C4-2B (cell line): Measurements from ENCODE around the gene FCRL4.

Experiments
- ZFX ChIP-seq: fragments of 450-650 bp; IDR thresholded peaks from 2 replicates; pipeline ENCODE4 v1.6.1; 2017
- TF ChIP-seq, protein P1 (sequence below): fragments of 450-650 bp; conservative IDR thresholded peaks from 2 replicates; pipeline ENCODE4 v1.5.1; 2017; ENCODE audit warnings: mild to moderate bottlenecking

DNA sequence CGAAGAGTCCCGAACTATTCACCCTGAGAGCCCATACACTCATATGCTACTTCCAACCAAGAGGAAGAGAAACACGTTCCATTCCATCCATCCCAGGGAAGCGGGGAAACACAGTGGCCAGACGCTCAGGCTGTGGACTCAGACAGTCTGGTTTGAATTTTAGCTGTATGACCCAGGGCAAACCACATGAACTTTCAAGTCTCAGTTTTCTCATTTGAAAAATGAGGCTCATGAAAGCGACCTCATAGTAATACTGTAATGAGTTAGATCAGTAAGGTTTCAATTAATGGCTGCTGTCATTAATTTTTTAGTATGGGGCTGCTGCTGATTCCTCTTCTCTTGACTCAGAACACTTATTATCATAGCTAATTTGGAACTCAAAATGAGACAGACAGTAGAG, 1.5 kb downstream of the FCRL4 start:
- TF ChIP-seq, protein P1, sequence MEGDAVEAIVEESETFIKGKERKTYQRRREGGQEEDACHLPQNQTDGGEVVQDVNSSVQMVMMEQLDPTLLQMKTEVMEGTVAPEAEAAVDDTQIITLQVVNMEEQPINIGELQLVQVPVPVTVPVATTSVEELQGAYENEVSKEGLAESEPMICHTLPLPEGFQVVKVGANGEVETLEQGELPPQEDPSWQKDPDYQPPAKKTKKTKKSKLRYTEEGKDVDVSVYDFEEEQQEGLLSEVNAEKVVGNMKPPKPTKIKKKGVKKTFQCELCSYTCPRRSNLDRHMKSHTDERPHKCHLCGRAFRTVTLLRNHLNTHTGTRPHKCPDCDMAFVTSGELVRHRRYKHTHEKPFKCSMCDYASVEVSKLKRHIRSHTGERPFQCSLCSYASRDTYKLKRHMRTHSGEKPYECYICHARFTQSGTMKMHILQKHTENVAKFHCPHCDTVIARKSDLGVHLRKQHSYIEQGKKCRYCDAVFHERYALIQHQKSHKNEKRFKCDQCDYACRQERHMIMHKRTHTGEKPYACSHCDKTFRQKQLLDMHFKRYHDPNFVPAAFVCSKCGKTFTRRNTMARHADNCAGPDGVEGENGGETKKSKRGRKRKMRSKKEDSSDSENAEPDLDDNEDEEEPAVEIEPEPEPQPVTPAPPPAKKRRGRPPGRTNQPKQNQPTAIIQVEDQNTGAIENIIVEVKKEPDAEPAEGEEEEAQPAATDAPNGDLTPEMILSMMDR = no peak
- TF ChIP-seq ZFX = no peak
